GM12865 (cell line): Measurements from ENCODE around the gene OR5I1.

Source experiments
- DNase-seq: peaks from one replicate; pipeline ENCODE4 v3.0.0; 2010; ENCODE audit warnings: low read depth
- H3K4me3 ChIP-seq: 2 replicates; pipeline ENCODE4 v1.5.1; 2011; ENCODE audit warnings: mild to moderate bottlenecking, low read depth, low read length, control low read depth
- TF ChIP-seq, protein P1 (sequence below): IDR thresholded peaks from 2 replicates; pipeline ENCODE4 v1.5.1; 2011; ENCODE audit warnings: low read length, control low read depth, low read depth, inconsistent platforms; ENCODE audit not compliant: insufficient read depth; ENCODE audit errors: missing control alignments

Gene OR5I1

GRCh38 chr11:55936300-55936699 lies at the start of gene OR5I1:
OR5I1 (minus strand) TSS chr11:55936400; CDS start chr11:55936400, 0 bp downstream.
- TF ChIP-seq, protein P1, sequence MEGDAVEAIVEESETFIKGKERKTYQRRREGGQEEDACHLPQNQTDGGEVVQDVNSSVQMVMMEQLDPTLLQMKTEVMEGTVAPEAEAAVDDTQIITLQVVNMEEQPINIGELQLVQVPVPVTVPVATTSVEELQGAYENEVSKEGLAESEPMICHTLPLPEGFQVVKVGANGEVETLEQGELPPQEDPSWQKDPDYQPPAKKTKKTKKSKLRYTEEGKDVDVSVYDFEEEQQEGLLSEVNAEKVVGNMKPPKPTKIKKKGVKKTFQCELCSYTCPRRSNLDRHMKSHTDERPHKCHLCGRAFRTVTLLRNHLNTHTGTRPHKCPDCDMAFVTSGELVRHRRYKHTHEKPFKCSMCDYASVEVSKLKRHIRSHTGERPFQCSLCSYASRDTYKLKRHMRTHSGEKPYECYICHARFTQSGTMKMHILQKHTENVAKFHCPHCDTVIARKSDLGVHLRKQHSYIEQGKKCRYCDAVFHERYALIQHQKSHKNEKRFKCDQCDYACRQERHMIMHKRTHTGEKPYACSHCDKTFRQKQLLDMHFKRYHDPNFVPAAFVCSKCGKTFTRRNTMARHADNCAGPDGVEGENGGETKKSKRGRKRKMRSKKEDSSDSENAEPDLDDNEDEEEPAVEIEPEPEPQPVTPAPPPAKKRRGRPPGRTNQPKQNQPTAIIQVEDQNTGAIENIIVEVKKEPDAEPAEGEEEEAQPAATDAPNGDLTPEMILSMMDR = no peak
- DNase-seq = no peak
- H3K4me3 ChIP-seq = no peak within 1 kb of the TSS

DNA sequence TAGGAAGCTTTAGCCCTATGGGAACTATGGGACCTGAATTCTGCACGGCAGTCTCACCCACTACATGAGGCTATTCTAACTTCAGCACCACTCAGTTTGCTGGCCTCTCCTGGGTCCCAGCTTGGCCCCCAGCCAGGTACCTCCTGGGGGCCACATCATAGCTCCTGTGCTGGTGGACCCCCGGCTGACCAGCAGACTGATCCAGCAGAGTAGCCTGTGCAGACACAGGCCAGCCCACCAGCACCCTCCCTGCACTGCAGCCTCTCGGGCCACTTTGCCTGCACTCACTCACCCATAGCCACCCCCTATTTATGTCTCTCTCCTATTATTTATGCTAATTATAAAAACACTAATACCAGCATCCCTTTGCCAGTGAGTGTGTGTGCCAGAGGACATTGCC lies 34.7 kb upstream of the OR5I1 start:
- TF ChIP-seq, protein P1 = no peak
- DNase-seq = no peak

DNA sequence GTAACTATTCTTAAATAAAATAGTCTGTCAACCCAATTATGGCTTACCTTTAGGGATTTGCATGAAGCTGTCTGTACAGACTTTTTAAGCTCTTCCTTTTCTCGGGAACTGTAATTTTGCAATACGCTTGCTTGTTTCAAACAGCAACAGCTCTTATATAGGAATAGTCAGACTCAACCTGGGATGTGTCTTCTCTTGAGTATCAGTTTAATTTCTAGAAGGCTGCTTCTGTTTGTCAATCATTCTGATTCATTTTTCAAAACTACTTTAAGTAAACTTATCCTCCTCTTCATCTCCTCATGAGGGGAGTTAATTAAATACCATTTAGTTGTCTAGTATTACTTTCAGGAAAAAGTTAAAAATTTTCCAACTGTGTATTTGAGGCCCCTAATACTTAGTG lies 33.6 kb upstream of the OR5I1 start, which contains the start of gene OR10AG1:
Gene OR10AG1, minus strand, starts transcription at position 101 of the 400 bp plus-strand sequence. Its CDS starts 38 bp downstream, at position 63.
- DNase-seq = no peak
- TF ChIP-seq, protein P1 = no peak
- H3K4me3 ChIP-seq = no peak within 1 kb of the TSS

More for the DNA sequence above, 34.7 kb upstream of the OR5I1 start:
- no peak overlapping the region for H3K4me3 ChIP-seq

DNA sequence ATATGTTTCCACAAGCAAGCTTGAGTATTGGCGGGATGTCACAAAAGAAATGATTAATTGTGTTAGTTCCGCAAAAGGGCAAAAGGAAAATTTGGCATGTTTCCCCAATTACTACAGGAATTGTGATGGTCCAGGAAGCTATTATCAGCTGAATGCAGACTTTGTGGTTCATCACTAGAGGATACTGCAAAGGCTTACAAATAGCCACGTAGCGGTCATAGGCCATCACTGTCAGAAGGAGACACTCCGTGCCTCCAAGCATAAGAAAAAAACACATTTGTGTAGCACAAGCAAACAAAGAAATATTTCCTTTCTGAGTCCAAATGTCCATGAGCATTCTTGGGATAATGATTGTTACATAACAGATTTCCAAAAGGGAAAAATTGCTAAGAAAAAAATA lies 31.7 kb upstream of the OR5I1 start:
- DNase-seq = no peak
- H3K4me3 ChIP-seq = no peak overlapping the region
- TF ChIP-seq, protein P1 = no peak

DNA sequence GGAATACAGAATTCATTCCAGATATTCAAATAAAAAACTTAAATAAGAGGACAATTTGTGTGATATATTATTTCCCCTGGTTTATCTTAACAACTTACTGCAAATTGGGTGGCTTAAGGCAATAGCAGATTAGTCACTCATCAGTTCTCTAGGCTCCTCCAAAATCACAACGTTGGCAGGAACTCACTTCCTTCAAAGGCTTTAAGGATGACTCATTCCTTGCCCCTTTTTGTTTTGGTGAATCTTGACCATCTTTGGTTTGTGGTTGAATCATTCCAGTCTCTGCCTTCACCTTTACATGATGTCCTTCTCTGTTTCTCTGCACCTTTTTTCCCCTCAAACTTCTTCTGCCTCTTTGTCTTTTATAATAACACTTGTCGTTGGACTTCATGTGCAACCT lies 30.2 kb upstream of the OR5I1 start:
- TF ChIP-seq, protein P1 = no peak
- no peak for DNase-seq
- no peak overlapping the region for H3K4me3 ChIP-seq

- no peak overlapping the region for H3K4me3 ChIP-seq
- TF ChIP-seq, protein P1 = no peak
- no peak for DNase-seq
Measured at GRCh38 chr11:55956521-55956920, 20.3 kb upstream of the OR5I1 start.

- TF ChIP-seq, protein P1 = no peak
- DNase-seq = no peak
- H3K4me3 ChIP-seq = no peak overlapping the region
Measured at GRCh38 chr11:55949330-55949729, 13.1 kb upstream of the OR5I1 start.
